CD1c-positive myeloid dendritic cell (primary cell): Measurements from ENCODE around the gene SLC8A3.

Source experiments
- DNase-seq: peaks from one replicate; pipeline ENCODE4 v3.0.0-alpha.2; 2016; ENCODE audit errors: extremely low spot score

The SLC8A3 gene

DNA sequence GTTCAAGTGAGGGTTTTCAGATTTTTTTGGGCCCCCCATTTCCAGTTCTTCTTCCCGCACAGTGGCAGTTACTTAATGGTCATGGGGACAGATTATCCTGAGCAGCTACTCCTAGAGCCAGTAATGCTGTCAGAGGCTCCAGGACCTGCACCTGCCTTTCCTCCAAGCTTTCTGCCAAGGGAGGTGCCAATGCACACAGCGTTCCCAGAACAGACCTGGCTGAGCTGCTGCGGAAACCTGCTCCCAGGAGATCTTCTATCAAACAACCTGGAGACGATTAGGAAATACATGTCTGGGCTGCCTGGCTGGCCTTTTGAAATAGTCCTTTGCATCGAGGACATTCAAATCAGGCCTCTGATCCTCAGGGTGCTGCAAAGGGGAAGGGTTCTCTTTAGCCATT lies 120.9 kb downstream of the SLC8A3 start:
- no peak for DNase-seq

DNA sequence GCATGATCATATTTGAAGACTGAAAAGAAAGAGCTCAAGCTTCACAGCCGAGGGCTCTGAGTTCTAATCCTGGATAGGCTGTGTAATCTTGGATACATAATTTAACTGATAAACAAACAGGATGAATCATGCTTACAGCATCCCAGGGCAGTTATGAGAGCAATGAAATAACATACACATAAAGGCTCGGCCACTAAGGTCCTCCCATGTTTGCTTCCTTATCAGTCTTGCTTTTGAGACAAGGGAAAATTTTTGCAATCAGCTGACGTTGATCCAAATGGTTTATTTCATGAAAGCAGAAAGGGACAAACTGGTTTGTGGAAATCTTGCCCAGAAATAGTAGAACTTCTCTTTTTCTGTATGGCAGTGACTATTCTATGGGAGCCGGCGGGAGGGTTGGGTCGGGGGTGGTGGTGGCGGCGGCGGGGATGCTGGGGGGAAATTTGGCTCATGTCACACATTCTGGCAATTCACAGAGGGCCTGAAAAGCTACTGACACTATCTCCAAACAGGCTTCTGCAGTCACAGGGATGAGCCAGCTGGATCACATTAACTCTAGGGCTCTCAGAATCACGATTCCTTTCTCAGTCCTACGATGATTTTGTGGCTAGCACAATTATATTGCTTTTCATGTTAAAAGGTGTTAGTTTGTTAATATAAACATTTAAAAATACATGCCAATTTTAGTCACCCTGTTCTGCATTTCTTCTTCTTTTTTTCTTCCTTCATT lies 124.5 kb downstream of the SLC8A3 start:
- DNase-seq = no peak

DNA sequence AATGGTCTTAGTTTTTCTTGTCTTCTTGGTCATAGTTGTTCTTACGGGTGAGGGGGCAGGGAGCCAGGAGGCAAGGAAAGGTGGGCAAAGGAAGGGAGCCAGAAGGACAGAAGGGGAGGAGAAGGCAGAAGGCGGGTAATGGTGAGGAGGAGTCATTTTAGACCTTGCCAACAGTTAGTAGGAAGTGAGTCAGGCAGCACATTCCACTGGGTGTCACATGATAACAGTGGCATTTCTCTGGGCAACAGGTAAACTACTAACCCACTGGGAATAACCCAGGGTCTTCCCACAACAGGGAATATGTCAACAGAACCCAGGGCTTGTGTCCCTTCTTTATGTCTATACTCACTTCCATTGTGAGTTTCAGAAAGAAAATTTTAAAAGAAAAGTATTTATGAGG lies 127.6 kb downstream of the SLC8A3 start:
- no peak for DNase-seq

DNA sequence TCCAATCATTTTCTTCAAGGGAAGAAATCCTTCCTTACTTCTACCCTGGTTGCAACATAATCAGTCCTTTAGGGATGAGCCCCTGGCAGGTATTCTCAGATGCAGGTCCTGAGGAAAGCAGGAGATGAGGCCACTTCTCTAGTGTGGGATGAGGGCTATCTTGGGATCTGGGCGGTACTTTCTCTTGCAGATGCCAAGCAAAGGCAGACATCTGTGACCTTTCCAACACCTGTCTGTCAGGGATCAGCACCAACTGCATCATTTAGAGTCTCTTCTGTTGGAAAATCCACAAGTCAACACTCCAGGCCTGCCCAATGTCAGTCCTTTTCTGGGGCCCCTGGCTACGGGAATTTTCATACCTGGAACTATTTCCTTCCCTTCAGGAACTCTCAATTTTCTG lies 129.2 kb downstream of the SLC8A3 start:
- no peak for DNase-seq

DNA sequence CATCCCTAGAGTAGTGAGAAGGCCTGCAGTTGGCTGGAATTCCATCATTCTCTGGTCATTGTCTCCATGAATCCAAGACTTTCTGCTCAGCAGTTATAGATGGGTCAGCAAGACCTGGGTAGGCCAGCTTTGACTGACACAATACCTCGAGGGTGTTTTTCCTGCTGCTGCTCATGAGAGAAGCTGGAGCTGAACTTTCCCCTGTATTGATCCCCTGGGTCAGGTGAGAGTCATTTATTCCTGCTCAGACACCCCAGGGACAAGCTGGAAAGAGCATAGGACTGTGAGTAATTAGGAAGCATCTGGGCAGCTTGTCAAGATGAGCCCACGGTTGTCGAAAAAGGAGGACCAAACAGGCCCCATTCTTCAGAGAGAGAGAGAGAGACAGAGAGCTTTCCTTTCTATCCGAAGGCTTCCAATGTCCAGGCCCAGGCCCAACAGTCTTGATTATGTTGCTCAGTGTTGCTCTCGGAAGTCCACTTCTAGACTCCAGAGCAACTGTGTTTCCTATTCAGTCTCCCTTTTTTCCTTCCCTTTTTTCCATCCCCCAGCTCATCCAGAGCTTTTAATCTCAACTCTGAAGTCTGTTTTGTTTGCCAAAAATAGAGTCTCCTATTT lies 131.1 kb downstream of the SLC8A3 start:
- DNase-seq = no peak

DNA sequence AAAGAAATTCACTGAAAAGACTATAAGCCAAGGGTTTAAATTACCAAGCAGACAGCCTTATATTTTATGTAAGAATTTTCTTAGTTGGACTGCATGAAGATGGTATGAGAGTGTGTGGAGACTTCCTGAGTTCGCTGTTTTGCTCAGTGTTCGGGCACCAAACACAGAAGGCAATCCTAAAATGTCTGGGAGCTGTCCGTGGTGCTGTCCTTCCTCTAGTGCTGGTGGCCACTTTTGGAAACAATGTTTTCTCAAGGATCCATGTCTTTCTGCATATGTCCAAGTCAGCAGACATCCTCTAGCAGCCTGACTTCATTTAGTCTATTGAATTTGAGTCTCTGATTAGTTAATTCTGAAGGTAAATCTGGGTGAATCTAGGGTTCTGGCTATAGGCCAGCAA lies 135.8 kb downstream of the SLC8A3 start:
- DNase-seq = peak; percentile 9

DNA sequence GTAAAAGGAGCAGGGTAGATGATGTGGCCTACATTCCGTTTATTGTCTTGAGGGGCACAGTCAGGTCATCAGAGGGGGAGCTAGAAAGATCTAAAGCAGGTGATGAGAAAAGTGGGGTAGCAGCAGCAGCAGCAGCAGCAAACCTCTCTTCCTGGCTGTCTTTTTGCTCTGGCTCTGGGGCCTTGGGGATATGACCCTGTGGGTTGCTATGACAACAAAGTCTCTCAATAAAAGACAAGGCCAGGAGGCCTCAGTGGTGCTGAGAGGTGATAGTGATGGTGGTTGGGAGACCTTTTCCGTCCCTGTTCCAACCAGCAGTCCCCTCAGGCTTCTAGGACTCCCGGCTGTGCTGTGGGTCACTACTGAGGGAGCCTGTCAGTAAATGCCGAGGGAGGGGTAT lies 138.6 kb downstream of the SLC8A3 start:
- DNase-seq = no peak

DNA sequence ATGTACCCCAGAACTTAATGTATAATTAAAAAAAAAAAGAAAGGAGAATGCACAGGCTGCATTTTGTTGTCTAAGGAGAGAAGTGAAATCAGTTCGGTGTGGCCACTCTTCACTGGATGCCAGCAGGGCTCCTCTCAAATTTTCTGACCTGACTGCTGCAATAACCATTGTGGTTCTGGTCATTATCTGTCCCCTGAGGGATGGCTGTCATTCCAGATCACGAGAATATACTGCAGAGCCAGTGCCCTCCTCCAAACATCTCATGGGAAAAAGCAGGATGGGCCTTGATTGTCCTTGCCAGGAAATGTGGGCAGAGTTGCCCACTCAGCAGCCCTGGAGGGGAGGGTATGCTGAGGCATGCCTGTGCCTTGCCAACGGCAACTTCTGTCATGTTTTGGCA lies 139.1 kb downstream of the SLC8A3 start:
- no peak for DNase-seq

DNA sequence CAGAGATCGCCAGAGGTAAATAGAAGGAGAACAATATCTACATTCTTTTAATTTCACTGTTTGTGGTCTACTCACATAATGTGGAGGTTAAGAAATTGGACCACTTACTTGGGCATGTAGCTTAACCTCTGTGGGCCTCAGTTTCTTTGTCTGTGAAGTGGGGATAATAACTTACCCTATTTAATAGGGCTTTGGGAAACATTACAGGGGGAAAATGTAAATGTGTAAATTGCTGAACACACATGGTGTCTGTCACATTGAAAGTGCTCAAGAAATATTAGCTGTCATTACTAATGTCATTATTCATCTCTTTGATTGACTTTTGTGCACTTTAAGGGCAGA lies 140.5 kb downstream of the SLC8A3 start:
- no peak for DNase-seq

DNA sequence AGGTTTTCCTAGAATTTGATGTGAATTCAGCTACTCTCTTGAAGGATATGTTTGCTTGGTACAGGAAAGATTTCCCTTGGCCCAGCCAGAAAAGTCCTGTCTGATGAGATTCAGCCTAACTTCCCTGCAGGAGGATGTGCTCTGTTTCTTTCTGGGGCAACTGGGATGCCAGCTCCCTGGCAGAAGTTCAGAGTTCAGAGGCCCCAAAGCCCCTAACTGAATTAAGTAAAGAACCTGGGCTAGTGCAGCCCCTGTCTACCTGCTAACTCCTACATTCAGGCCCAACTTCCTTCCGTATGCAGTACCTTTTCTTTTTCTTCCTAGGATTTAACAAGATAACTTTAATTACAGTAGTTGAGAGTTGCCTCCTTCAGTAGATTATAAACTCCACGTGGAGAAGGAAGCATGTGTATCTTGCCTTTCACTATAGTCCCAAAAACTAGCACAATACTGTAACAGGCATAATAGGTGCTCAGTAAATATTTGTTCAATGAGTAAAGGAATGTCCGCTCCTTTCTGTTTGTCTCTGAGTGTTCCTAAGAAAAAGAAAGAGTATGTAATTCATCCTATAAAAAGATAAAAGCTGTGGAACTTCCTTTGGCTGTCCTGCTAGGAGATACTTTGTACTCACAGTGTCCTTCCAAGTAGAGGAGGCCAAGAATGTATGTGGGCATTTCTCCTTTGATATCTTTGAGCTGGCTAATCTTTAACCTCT lies 141.0 kb downstream of the SLC8A3 start:
- DNase-seq = no peak

DNA sequence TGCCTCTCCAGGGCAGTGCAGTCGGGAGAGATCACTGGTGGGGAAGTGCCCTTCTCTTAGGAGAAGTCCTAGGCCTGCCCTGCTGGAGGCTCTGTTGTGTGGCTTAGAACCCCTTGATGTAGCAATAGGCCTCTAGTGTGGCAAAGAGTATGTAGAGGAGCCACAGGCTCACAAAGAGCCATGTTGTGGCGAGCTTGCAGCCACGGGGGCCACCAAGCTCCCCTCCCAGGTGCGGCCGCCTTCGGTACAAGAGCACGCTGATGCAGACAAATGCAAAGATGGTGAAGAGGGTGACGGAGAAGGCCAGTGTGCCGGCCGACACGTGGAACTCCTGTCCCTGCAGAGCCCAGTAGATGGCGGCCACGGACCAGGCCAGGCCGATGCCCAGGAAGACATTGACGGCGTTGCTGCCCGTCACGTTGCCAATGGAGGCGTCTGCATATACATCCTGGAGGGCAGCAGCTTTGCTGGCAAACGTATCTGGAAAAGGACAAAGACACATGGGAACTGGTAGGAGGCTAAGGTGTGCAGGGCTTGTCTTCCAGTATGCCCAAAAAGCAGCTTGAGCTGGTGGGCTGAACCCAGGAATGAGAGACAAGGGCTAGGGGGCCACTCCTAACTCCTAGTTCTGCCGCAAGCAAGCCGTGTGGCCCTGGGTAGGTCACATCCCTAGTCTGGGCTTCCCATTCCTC lies 142.8 kb downstream of the SLC8A3 start:
- DNase-seq = no peak

DNA sequence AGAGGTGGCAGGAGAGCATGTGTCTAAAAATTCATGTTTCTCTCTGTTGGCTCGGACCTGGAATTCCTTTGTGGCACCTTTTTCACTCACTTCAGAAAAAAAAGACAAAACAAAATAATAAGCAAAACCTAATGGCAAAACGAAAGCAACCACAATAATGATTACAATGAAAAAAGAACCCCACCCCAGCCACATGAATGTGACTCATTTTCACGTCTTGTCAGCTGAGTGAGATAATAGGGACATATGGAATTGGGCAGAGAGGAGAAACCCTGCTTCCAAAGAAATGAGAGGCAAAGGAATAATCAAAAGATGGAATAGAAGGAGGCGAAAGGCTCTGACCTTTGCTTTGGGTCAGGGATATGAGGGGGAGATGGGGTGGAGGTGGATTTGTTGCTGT lies 143.4 kb downstream of the SLC8A3 start:
- no peak for DNase-seq

DNA sequence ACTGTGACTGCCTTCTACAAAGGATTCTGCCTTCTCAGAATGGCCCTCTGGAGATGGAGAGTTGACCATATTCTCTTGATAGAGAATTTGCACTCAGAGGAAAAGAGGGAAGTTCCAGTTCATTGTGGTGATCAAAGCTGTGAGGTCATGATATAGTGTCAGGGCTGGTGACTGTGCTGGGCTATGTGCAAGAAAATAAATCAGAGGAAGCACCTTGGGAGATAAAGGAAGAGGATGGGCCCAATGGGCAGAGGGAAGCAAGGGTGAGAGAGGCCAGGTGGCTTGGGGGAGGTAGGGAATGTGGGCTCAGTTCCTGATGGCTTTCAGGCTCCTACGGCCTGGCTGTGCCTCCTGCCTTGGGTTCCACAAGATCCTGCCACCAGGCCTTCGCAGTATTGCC lies 145.8 kb downstream of the SLC8A3 start:
- DNase-seq = no peak

DNA sequence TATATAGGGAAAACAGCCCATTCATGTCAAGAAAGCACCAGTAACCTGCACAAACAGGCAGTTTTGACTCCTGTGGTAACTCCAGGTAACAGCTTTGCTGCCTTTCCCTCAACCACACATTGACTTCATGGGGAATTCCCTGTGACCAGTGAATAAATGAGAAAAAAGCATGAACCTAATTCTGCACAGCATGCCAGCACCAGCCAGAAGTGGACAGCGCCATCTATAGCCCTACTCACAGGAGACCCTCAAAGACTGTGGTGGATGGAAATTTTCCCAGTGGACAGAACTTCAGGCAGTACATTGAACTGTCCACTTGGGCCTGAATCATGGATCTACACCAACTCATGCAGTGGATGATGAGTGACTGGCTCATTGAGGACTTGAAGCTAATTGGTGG lies 152.1 kb downstream of the SLC8A3 start:
- DNase-seq = no peak

DNA sequence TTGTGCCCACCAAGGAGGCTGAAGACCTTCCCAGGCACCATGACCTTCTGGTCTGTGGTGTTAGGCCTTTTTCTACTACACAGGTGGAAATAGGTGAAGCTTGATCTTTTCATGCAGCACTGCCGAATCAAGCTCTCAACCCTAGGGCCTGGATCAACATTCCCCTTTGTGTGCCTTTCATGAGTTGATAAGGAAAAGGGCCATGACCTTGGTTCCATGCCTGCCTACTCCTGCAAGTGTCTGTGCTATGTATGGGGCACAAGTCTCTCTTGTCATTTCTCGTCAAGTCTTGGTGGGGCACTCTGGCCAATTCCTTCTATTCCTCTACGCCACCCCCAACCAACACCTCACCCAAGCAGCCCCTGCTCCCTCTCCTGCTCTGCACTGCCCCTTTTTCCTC lies 154.5 kb downstream of the SLC8A3 start:
- no peak for DNase-seq

DNA sequence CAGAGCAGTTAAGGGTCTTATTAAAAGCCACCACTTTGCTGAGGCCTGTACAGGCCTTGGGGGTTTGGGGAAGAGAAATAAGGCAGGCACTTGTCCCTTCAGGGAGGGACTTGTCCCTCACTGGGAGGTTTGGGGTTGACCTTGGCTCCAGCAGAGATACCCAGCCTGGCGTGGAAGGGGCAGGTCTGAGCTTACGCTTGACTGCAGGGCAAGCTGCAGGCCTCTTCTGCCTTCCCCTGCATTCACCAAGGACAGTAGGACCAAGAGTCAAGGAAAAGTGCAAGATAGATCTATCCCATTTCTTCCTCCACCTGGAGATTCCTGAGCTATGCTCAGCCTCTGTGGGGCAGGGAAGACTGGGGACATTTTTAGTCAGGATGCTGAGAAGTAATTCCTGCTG lies 155.2 kb downstream of the SLC8A3 start:
- no peak for DNase-seq

DNA sequence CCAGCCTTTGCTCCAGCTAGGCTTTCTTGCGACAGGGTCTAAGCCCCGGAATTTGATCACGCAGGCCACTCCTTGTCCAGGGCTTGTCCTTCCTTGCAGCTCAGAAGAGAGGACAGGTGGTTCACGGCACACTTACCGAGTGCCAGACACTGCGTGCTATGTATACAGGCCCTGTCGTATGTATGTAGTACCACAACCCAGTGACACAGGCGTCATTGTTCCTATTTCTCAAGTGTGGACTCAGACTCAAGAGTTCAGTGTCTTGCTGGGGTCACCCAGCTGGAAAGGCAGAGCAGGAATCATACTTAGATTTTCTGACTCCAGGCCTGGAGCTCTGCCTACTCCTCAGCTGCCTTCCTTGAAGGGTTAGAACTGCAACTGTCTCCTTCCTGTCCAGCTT lies 155.6 kb downstream of the SLC8A3 start:
- DNase-seq = no peak

DNA sequence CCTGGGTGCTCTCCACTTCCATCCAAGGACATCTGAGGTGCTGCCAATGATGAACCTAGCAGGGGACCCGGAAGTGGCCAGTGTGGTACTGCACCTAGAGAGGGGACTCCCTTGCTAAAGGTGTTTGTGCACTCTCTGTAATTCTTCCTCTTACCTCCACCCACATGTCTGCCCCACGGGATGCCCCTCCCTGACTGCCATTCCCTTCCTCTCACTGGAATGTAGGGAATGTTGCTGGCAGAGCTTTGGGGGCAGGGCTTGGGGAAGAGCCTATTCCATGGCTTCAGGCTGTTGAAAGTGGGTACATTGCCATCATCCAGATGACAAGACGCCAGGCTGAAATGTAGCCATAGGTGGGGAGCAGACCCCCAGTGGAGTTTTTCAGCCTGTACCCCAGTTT lies 156.3 kb downstream of the SLC8A3 start:
- DNase-seq = no peak

DNA sequence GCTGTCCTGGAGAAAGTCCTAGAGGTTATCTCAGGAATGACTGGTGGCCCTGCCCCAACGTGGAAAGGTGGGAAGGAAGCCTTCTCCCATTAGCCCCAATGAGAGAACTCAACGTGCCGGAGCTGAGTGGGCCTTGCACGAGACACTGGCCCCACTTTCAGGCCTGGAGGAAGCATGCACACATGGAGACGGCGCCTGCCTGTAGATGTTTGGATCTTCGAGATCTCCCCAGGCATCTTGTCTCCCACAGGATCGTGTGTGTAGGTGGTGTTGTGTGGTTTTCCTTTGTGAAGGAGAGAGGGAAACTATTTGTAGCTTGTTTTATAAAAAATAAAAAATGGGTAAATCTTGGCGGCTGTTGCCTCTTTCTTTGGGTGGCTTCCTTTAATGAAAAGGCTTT lies 156.7 kb downstream of the SLC8A3 start:
- no peak for DNase-seq

DNA sequence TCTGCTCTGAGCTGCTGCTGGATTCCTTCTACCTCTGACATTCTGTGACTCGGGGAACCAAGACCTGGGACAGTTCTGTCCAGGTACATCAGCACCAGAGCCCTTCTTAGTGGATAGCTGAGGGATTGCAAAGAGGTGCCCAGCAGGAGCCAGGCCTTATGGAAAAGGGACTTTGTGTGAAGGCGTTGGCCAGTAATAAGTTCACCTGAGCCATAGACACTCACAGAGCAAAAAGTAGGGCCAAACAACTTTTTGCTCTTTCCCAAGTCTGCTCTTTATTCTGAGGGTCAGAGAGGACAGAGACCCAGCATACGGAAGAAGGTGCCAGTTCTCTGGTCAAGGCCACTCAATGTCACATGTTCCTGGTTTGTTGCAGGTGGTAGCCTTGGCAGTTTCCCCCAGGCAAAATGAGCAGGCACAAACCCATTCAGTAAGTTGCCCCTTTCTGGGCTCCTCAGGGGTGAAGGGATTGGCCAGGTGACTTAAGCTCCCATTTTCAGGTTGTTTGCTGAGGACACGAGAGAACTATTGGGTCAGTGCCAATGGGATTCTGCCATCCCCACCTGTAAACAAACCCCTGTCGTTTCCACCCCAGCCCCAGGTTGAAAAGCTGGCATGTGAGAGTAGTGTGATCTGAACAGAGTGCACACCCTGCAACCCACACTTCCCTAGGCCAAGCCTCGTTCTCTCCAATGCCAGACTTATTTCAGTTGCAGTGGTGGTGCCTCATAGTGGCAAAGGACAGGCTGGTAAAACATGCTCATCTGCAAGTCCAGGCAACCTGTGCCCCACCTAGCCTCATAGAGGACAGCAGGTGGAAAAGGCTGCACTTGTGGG lies 159.2 kb downstream of the SLC8A3 start:
- DNase-seq = no peak

DNA sequence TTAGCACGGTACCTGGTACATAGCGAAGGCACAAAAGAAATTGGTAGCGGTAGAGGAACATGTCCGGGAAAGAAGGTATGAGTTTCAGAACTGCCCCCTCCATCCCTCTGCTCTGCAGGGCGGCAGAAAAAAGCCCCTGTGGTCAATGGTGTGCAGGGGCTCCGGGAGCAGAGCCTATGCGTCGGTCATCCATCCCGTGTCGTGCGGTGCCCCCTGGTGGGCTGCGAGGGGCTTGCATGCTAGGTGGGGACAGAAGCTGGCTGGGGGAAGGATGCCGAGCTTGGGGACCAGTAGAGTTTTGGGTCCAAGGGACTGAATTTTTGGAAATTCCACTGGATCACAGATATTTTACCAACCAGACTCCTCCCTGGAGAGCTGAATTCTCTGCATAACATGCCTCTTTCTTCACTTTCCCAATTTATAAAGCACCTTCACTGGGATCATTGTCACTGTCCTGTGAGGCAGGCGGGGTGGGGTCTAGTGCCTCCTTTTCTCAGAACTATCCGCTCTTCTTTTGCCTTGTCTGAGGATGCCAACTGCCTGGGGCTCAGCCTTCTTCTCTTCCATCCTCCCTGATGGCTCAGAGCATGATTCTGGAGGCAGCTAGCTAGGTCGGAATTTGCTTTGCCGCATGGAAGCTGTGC lies 160.8 kb downstream of the SLC8A3 start:
- peak; percentile 69 for DNase-seq
